DND-41 (cell line): ENCODE measurements around the gene ZC3H13.

Experiments used
- CTCF ChIP-seq: IDR thresholded peaks from 2 replicates; pipeline ENCODE4 v1.5.1; 2012; ENCODE audit warnings: borderline replicate concordance, low read length, moderate library complexity, mild to moderate bottlenecking; ENCODE audit not compliant: poor library complexity, severe bottlenecking; ENCODE audit errors: extremely low read depth
- EZH2 ChIP-seq: IDR thresholded peaks from 3 replicates; pipeline ENCODE4 v1.6.1; 2012; ENCODE audit warnings: borderline replicate concordance, low read depth, mild to moderate bottlenecking, moderate library complexity, low read length, inconsistent platforms; ENCODE audit not compliant: severe bottlenecking

- TF ChIP-seq CTCF (no peak), EZH2 (no peak)
These were observed 108.6 kb downstream of the ZC3H13 start for GRCh38 chr13:45943965-45944364.
